Nephron (organoid): ENCODE data around the gene ACACB.
A peak's percentile ranks its signal among the peaks of the same experiment; 100 is the strongest.

ENCODE experiments used
- H3K27ac Mint-ChIP-seq, 3 experiments: 2 replicates each; pipeline ENCODE4 v1.8.0; 2020; ENCODE audit warnings: mixed read lengths in 3 of 3, mild to moderate bottlenecking in 2 of 3, moderate library complexity in 1 of 3
- H3K27me3 Mint-ChIP-seq: 2 replicates; pipeline ENCODE4 v1.8.0; 2021; ENCODE audit warnings: low read depth, mild to moderate bottlenecking, moderate library complexity, mixed read lengths
- H3K36me3 Mint-ChIP-seq: 2 replicates; pipeline ENCODE4 v1.8.0; 2020; ENCODE audit warnings: low read depth, mixed read lengths
- H3K4me1 Mint-ChIP-seq: 2 replicates; pipeline ENCODE4 v1.8.0; 2020; ENCODE audit warnings: mixed read lengths
- H3K4me3 Mint-ChIP-seq, 3 experiments: 2 replicates each; pipeline ENCODE4 v1.8.0; 2020; ENCODE audit warnings: mild to moderate bottlenecking in 3 of 3, mixed read lengths in 3 of 3, moderate library complexity in 2 of 3
- H3K9me3 Mint-ChIP-seq: 2 replicates; pipeline ENCODE4 v1.8.0; 2020; ENCODE audit warnings: mixed read lengths
- TF ChIP-seq, protein P1 (sequence below), 3 experiments: fragments of 200-600 bp; sonication (generic); IDR thresholded peaks; one replicate each; pipeline ENCODE4 v1.5.0; 2021; ENCODE audit warnings: antibody characterized with exemption in 3 of 3; ENCODE audit not compliant: unreplicated experiment in 3 of 3

The ACACB gene

DNA sequence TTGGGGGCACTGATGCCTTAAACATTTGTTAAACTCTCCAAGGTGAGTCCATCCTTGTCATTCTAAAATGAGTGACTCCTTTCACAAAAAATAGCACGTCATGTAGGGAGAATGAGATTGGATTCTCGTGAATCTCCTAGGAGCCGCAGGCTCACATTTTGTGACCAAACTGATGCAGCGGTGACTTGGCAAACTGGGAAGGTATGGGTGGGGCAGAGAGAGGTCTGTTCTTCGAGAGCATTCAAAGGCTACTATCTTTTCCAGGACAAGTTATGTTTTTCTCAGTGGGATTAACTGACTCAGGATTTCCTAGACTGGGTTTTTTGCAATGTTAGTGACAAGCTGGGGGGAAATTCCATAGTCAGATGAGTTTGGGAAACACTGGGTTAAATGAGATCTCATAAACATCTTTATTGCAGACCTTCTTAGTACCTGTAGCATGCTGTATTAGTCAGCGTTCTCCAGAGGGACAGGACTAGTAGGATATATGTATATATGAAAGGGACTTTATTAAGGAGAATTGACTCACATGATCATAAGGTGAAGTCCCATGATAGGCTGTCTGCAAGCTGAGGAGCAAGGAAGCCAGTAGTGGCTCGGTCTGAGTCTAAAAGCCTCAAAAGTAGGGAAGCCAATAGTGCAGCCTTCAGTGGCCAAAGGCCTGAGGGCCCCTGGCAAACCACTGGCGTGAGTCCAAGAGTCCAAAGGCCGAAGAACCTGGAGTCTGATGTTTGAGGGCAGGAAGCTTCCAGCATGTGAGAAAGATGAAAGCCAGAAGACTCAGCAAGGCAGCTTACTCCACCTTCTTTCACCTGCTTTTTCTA, 131.7 kb downstream of the ACACB start:
- no peak overlapping the region for H3K4me3 Mint-ChIP-seq
- TF ChIP-seq, protein P1, sequence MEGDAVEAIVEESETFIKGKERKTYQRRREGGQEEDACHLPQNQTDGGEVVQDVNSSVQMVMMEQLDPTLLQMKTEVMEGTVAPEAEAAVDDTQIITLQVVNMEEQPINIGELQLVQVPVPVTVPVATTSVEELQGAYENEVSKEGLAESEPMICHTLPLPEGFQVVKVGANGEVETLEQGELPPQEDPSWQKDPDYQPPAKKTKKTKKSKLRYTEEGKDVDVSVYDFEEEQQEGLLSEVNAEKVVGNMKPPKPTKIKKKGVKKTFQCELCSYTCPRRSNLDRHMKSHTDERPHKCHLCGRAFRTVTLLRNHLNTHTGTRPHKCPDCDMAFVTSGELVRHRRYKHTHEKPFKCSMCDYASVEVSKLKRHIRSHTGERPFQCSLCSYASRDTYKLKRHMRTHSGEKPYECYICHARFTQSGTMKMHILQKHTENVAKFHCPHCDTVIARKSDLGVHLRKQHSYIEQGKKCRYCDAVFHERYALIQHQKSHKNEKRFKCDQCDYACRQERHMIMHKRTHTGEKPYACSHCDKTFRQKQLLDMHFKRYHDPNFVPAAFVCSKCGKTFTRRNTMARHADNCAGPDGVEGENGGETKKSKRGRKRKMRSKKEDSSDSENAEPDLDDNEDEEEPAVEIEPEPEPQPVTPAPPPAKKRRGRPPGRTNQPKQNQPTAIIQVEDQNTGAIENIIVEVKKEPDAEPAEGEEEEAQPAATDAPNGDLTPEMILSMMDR (IDR thresholded peaks at IDR 0.05; ENCODE audit: unreplicated experiment in 3 of 3) = no peak
- H3K27me3 Mint-ChIP-seq = no peaks in the 10 kb centered on the region
- H3K4me1 Mint-ChIP-seq = peaks cover 11% of the 10 kb centered on the region
- H3K36me3 Mint-ChIP-seq = peaks cover 41% of the 10 kb centered on the region
- no peaks in the 10 kb centered on the region for H3K9me3 Mint-ChIP-seq
- peak overlapping the region in 2 of 3 experiments; percentile 30 to 35 for H3K27ac Mint-ChIP-seq

DNA sequence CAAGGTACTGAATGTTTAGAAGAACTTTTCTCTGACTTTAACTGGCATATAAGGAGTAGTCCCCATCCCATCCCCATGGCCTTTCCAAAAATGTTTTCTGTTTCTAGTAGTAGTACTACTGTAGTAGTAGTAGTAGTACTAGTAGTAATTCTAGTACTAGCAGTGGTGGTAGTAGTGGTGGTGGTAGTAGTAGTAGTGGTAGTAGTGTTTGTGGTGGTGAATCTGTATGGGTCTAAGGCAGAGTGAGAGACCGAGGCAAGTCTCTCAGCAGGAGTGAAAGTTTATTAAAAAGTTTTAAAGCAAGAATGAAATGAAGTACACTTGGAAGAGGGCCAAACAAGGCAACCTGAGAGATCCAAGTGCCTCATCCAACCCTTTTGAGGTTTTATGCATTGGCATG, 134.1 kb downstream of the ACACB start:
- TF ChIP-seq, protein P1 (IDR thresholded peaks at IDR 0.05; ENCODE audit: unreplicated experiment in 3 of 3) = no peak
- Mint-ChIP-seq H3K27me3 (no peaks in the 10 kb centered on the region), H3K4me3 (no peak overlapping the region), H3K9me3 (peaks cover 17% of the 10 kb centered on the region), H3K36me3 (peaks cover 61% of the 10 kb centered on the region), H3K27ac (no peak overlapping the region), H3K4me1 (peaks cover 11% of the 10 kb centered on the region)

DNA sequence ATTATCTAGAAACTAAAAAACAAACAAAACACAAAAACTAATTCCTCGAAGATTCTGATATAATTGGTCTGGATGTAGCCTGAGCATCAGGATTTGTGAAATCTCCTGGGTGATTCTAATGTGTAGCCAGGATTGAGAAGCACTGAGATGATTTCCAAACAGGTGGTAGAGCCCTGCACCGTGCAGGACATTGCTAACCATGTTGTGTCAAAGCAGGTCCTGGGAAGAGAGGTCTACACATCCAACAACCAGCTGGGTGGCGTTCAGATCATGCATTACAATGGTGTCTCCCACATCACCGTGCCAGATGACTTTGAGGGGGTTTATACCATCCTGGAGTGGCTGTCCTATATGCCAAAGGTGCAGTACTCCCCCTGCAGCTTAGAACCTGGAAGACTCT, 136.4 kb downstream of the ACACB start:
- no peaks in the 10 kb centered on the region for H3K27me3 Mint-ChIP-seq
- peaks cover 11% of the 10 kb centered on the region for H3K4me1 Mint-ChIP-seq
- H3K9me3 Mint-ChIP-seq = peaks cover 18% of the 10 kb centered on the region
- TF ChIP-seq, protein P1 (IDR thresholded peaks at IDR 0.05; ENCODE audit: unreplicated experiment in 3 of 3) = no peak
- H3K27ac Mint-ChIP-seq = no peak overlapping the region
- no peak overlapping the region for H3K4me3 Mint-ChIP-seq
- peaks cover 57% of the 10 kb centered on the region for H3K36me3 Mint-ChIP-seq

DNA sequence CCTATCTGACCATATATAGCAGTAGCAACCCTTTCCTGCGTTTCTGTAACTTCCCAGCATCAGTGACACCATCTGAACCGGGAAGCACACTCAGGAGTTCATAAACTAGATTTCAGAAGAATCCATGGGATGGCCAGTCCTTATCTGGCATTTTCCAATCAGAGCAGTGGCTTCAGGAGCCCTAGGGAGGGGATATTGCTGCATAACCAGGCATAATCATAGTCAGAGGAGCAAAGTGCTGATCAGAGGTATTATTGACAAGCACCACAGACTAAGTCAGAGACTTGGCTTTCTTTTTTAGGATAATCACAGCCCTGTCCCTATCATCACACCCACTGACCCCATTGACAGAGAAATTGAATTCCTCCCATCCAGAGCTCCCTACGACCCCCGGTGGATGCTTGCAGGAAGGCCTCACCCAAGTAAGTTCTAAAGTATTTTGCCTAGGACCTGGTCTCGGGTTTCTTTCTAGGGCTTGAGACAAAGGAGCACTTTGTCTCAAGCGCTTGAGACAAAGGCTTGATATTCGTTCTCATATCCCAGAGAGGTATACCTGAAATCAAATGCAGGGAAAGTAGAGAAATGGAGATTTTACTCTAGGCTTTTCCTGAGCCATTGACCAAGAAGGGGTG, 137.6 kb downstream of the ACACB start:
- Mint-ChIP-seq H3K27me3 (no peaks in the 10 kb centered on the region), H3K4me3 (no peak overlapping the region), H3K27ac (no peak overlapping the region), H3K36me3 (peaks cover 53% of the 10 kb centered on the region), H3K9me3 (peaks cover 18% of the 10 kb centered on the region), H3K4me1 (peaks cover 11% of the 10 kb centered on the region)
- TF ChIP-seq, protein P1 (IDR thresholded peaks at IDR 0.05; ENCODE audit: unreplicated experiment in 3 of 3) = no peak

DNA sequence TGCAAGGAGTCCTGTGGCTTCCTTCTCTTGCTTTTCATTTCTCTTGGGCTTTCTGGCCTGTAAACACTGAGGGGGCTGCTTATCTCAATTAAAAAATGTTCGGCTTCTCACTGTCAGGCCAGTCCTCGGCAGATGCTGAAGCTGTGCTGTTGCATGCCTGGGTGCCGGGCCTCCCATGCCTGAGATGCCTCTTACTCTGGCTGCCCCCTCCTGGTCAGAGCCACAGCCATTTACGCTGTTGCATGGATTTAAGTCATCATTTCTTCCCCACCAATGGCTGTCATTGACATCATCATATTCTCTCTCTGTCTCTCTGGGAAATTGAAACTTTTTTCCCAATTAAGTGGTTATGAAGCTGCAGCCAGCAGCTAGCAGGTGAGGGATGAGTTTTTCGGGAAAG, 139.0 kb downstream of the ACACB start:
- peaks cover 51% of the 10 kb centered on the region for H3K36me3 Mint-ChIP-seq
- H3K9me3 Mint-ChIP-seq = peaks cover 18% of the 10 kb centered on the region
- H3K27me3 Mint-ChIP-seq = no peaks in the 10 kb centered on the region
- TF ChIP-seq, protein P1 (IDR thresholded peaks at IDR 0.05; ENCODE audit: unreplicated experiment in 3 of 3) = no peak
- H3K4me3 Mint-ChIP-seq = no peak overlapping the region
- peaks cover 10% of the 10 kb centered on the region for H3K4me1 Mint-ChIP-seq
- no peak overlapping the region for H3K27ac Mint-ChIP-seq
